AML-193 (cell line): ENCODE data around the gene CRNN.

Source experiments
- DNase-seq, 2 experiments: peaks; one replicate each; lab custom pipeline; 2025; lab: John Stamatoyannopoulos, UW

CRNN gene

DNA sequence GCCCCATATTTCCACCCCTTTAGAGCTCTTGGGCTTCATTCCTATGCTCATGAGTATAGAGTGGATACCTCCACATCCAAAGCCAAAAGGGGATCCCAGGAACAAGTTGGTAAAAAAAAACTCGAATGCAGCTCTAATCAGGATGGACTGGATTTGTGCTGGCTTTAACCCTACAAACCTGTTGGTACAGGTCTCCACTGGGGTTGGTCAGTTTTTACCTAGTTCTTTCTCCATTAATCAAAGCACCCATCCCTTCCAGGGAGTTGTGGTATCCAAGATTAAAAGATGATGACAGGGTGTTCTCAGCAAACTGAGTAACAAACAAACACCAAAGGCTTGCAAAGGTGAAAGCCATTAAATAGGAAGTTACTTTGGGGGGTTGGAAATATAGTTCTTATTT is 5.9 kb upstream of the CRNN start:
- DNase-seq = no peak

DNA sequence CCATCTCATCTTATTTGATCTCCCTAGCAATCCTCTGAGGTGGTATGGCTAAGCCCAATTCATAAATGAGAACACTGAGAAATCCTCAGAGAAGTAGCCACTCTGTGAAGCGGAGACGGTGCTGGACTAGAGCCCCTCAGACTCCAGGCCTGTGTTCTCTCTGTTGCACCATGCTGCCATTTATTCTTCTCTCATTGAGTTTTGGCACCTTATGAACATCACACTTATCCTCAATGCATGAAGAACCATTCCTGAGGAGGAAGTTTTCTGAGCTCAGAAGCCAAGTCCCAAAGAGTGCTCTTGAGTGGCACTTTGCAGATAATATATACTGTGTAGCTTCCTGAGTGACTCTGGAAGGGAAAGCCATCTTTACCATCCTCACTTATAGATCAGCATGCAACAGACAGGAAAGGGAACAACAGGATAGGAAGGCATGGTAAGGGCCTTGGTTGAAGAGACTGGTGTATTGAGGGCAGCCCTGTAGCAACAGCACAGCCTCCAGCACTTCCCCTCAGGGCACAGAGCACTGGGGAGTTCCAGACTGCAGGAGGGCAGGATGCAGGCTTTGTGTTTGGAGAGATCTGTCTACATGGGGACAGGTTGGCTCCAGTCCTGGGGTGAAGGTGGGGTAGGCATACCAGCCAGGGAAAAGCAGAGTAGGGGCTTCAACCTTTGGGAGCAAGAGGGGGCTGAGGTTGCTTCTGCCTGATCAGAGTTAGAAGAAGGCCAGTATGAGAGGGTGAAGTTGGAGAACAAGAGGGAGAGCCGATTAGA is 1.6 kb upstream of the CRNN start:
- DNase-seq = no peak

DNA sequence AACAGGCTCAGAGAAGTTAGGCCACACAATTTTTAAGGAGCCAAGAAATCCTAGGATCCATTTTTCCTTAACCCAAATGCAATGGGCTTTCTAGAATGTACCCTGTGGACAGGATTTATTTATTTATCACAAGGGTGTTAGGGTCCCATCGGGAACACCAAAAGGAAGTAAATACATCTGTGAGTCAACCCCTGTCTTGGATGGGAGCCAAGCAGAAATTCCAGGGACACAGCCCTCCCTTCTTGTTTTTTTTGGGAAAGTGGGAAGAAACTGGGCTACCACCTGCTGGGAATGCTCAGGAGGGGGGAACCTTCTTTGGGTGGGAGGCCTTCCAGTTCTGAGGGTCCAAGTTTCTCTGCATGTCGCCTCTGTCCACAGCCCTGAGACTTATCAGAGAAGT is 1.3 kb downstream of the CRNN start:
- DNase-seq = no peak

DNA sequence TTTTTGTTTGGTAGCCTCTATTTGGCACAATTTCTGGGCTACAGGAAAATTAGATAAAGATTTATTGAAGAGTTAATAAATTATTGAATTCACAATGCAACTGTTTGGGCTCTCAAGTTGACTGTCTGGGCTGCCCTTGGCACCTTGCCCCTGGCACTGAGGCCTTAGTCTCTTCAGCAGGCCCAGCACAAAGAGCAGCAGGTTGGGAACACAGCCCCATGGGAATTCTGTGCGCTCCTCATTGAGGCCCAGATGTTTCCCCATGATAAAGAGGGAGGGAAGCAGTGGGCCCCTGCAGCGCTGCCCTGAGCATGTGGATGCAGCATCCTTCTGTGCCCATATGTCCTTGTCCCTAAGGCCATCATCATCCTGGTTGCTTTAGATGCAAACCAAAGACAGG is 2.9 kb downstream of the CRNN start:
- DNase-seq = no peak

DNA sequence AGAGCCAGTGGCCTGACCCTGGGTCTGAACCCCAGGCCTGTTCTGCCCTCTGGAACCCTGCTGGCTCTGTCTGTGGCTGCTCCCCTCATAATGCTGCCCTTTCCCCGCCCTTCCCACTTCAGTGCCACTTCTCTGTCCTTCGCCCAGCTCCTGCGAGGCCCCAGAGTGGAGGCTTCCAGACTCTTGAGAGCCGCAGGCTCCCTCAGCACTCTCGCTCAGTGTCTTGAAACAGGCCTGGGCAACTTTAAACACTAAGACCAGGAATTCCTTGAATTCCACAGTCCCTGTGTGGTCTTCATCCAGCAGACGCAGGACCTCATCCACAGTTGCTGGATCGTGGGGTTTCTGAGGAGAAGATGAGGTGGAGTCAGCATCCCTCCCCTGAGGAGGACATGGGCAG is 3.5 kb downstream of the CRNN start:
- DNase-seq = no peak

DNA sequence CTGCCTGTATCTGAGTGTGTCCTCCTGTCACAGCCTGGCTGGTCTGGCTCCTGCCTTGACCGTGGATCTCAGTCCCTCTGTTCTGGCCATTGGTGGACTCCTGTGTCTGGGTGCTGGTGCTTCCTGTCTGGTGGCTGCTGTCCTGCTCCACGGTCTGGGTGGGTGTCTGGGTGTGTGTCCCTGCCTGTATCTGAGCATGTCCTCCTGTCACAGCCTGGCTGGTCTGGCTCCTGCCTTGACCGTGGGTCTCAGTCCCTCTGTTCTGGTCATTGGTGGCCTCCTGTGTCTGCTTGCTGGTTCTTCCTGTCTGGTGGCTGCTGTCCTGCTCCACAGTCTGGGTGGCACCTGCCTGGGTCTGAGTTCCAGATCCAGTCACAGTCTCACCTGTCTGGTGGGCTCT is 4.0 kb downstream of the CRNN start:
- no peak for DNase-seq

DNA sequence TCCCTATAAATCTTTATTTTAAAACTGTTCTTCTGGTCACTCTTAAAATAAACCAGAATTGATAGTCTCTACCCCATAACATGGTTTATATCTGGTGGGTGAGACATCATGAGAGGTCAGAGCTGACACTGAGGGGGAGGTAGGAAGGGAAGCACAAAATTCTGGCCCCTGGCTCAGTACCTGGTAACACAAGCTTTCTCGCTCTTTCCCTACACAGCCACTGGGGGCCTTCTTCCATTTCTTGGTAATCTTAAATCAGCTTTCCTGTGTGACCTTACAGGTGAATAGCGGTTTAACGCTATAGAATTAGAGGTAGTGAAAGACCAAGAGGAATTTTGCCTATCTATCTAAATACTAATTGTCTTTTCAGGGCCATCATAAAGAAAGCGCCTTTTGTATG is 5.4 kb downstream of the CRNN start:
- no peak for DNase-seq

DNA sequence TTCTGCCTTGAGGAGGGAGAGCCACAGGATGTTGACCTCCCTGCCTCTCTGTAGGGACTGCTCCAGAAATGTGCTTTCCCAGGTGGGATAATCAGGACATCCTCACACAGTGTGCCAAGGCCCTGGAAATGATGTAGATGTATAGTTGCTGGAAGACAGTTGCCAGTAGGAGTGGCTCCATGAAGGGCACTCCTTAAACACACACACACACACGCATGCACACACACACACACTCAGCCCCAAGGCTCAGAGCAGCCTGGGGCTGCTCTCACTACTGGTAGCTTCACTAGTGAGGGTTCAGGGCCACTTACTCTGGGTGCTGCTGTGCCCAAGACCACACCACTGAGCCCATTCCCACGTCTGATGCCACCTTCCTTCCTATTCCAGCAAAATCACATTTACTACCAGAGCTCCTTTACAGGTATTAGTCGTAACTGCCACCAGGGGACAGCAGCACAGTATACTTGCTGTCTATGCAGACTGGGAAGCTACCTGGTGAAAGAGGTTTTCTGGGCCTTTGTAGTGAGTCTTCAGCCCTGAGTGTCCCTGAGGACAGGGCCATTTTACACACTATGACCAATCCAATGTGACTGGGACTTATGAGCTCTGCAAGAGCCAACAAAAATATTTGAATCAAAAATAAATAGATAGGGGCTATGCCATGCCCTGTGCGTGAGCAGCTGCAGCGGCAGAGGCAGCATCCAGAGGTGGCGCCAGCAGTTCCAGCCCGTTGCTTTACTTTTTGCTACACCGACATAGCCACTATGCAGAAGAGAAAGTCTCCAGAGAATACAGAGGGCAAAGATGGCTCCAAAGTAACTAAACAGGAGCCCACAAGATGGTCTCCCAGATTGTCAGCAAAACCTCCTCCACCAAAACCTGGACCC is 15.0 kb downstream of the CRNN start:
- no peak for DNase-seq

DNA sequence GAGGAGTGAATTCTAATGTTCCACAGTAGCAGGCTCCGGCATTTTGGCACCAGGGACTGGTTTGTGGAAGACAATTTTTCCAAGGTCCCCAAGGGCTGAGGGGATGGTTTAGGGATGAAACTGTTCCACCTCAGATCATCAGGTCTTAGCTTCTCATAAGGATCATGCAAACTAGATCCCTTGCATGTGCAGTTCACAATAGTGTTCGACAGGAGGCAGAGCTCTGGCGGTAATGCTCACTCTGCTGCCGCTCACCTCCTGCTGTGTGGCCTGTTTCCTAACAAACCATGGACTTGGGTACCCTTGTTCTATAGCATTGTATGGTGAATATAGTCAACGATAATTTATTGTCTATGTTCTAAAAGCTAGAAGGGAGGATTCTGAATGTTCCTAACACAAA is 16.6 kb downstream of the CRNN start:
- DNase-seq = no peak

DNA sequence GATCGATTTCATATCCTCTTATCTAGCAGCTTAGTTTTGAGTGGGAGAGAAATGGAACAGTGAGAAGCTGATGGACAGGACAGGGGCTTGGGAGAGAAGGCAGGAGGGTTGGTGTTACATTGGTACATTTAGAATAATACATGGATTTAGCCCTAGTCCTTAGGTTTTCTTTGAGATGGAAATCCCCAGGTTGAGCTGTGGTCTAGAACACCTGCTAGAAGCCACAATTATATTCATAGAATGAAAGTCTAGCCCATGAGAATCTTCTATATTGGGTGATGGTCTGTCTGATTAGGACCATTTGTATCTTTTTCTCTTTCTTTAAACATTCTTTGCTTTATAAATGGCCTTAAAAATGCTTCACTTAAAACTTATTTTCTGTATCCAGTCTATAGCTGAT is 19.9 kb downstream of the CRNN start:
- no peak for DNase-seq

DNA sequence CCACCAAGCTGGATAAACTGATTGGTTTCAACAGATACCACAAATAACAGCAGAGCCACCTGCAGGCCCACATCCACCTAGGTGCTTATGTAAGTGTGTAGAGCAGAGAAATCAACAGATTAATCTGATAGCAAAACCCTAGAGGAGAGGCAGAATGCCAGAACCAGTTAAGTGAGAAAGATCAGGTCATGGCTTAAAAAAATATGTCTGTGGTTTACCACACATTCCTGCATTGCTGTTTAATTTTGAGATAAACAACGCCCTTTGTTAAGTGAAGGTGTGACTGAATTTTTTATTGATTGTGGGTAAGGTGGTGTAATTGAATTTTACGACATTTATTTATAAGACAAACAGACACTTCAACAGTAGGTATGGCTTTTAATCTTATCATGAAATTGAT is 21.2 kb downstream of the CRNN start:
- no peak for DNase-seq

DNA sequence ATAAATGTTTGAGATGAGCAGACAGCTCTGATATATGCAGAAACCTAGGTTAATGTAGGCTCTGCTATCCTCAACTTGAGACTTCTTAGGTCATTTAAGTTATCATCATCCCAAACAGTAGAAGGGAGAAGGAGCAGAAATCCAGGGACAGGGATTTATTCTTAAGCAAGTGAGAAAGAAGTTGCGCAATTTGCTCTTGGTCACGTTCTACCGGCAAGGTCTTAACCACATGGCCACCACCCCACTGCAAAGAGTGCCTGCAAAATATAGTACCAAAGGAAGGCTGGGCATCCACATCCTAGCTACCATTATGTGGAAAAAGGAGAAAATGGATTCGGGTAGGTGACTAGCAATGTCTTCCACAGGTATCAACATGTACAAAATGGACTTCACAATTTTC is 25.2 kb downstream of the CRNN start:
- DNase-seq = no peak

DNA sequence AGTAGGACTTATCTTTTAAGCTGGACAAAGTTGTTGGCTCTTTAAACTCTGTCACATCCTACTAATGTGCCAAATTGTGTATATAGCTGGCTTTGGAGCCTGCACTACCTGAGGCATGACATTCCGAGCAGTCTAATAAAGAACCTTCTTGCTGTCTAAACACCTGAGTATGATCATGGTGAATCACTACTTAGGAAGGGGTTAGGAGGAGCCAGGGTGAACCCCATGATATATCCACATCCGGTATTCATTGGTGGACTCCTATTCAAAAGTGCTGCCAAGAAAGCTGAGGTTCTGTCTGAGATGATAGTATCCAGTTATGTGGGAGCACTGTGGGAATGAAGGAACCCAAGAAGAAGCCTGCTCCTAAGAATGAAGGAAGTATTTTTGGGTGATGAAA is 27.1 kb downstream of the CRNN start:
- no peak for DNase-seq

DNA sequence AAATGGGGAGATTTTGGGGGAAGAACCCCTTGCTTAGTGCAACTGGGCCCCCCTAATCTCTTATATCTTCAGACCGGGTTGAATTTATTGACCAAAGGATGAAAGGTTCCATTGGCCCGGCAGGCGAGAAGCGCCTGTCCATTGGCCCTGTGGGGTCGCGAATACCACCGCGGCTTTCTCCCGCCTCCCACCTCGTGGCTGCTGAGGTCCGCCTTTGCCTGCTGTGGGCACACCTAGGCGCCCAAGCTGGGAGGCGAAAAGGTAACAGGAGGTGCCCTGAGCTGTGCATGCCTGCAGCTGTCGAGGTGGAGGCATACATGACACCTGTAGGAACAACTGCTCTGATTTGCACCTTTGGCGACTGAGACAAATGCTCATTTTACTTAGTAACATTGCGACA is 33.1 kb downstream of the CRNN start:
- no peak for DNase-seq

DNA sequence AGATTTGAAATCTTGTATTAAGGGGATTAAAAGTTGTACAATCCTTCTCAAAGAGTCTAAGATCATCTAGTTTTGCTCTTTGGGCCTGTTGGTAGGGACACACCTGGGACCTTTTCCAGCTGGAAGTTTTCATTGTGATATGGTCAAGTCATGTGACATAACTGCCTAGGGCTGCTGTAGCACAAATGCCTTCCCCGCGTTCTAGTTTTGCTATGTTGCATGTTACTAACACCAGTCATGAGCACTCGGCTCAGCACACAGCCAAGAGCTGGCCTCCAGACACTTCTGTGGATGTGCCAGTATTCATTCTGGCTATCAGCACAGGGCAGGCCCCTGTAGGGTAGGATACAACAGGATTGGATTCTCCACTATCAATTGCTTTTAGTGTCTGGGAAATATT is 39.6 kb downstream of the CRNN start:
- no peak for DNase-seq

DNA sequence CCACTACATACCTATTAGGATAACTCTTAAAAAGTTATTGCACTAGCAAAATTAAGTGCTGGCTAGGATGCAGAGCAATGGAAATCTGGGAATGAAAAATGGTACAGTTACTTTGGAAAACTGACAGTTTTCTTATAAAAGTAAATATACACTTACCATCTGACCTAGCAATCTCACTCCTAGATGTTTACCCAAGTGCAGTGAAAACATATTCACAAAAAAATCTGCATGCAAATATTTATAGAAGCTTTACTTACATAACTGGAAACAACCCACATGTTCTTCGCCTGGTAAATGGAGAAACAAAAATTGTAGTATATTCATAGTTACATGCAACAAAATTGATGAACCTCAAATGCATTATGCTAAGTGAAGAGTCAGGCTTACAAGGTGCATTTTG is 41.4 kb downstream of the CRNN start:
- DNase-seq = no peak

DNA sequence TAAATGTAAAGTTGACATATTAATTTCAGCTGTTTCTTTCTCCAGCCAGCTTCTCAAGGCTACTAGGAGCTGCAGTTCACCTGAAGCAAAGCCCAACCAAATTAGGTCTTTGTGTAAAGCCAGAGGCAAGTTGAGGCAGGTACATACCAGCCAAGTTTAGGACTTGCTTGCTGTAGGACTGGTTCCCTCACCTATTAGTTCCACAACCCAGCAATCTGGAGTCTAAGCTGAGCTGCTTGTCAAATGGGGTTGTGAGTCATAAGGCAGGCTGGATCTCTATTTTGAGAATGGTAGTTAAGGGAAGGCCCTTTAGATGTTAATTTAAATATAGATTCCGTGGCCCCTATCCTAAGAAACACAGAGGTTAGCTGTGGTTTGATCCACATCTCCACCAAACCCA is 46.6 kb downstream of the CRNN start:
- DNase-seq = no peak

DNA sequence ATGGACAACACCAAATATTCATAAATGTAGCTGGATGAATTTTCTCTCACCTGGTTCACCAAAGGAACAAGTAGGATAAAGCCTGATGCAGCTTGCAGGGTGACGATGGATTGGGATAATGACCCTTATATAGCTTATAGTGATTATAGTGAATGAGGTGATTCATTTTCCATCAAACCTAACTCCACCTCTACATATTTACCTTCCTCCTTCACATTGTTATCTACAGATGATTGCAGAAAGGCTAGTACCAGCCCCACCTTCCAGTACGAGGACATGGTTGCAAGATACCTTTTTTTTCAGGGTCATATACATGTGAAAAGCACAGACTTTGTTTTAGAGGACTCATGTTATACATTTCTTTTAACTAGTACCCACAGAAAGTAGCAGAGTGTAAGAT is 54.2 kb downstream of the CRNN start, which contains the start of gene FLG2:
TSS of gene FLG2 (minus strand) at position 101 of the 400 bp plus-strand sequence. CDS start 1,122 bp downstream, outside the sequence.
- DNase-seq = no peak
